ENCODE measurements around the gene ATF7.
A peak's percentile ranks its signal among the peaks of the same experiment; 100 is the strongest.

ATF7 gene

DNA sequence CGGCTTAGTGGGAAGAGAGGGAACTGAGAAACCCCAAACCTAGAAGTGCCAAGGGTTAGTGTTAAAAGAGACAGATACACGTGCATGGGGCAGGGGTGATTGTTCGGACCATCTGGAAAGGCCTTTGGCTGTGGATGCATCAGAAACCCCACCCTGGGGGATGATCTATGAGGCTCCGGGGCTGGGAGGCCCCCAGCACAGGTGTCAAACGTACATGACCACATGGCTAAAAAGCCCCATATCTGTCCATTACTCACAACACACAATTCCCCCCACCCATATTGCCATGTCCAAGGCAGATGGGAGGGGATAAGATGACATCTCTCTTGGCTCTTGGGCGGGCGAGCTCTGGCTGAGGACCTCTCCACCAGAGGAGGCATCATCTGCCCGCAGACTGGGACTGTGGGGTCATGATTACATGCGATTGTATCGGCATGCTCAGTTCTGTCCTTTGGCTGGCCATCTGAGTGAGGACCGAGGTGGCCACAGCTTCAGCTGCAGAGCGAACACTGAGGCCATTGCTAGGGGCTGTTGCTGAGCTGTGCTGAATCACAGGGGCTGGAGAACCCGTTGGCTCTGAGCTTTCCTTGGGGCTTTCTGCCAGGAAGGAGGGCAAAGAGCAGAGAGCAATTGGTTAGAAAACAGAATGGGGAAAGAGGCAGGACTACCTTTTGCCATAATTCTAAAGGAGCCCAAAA is 109.3 kb downstream of the ATF7 start:
- no peak for DNase-seq

DNA sequence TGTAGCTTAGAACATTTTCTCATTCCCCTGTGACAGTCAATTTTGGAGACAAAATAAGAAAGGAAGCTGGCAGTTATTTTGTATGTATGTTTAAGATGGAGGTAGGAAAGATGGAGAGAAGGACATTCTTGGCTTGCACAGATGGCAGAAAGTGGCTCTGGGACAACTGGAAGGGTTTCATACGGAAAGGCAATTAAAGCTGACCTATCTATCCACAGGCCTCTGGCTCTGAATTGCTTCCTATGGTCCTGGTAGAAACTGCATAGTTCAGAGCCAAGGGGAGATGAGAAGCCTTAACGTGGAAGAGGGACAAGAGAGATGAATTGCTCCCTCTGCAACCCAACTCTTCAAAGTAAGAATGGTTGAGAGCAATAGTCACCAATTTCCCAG is 110.9 kb downstream of the ATF7 start:
- DNase-seq, result no peak

DNA sequence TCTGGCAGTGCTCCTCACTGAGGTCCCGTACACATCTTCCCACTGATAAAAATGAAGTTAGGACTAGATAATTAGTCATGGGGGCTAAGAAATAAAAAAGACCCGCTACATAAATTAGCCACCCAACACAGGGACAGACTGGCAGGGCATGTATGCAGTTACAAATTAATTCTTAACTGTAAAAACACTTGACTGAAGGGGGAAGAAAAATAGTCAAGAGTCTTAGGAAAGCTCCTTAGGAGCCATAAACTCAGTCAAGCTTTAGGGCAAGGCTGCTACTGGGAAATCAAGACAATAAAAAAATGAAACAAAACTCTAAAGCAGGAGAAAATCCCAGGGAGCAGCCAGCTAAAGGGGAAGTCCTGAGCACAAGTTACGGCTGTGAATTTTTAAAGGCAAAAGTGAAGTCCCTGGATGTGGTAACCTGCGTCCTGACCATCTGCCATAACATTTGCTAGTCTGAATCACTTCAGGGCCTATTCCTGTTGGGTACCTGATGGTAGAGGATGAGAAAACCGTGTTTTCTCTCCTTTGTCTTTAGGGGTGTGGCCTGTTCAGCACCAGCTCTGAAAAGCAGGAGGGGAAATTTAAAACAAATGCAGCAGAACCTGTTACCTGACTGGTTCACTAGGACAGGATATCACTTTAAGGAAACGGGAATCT is 111.4 kb downstream of the ATF7 start:
- no peak for DNase-seq

DNA sequence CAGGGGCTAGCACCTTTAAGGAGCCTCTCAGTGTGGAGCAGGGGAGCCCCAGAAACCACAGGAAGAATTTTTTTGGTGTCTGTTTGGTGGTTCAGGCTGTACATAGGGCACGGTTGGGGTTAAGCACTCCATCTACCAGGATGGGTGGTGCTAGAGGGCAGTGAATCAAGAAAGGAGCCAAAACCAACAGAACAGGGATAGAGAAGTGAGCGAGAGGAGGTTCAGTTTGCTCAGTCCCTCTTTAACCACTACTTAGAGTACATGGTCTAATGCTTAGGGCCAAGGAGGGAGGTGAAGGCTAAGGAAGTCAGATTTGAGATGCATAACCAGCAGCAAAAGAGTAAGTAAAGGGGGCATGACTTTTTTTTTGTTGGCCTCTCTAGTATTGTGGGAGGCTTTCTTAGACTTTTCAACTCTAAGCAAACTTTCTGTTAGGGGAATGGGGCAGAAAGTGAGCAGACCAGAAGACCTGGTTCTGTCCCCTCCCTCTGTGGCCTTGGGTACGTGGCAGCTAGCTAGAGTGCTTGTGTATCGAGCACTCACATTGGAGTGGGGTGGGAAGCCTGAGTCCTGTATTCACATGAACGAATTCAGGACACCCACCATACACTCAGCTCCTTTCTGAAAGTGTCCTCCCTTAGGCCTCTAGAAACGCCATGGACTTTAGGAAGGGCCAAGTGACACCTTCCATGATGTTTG is 112.3 kb downstream of the ATF7 start:
- DNase-seq, result no peak

DNA sequence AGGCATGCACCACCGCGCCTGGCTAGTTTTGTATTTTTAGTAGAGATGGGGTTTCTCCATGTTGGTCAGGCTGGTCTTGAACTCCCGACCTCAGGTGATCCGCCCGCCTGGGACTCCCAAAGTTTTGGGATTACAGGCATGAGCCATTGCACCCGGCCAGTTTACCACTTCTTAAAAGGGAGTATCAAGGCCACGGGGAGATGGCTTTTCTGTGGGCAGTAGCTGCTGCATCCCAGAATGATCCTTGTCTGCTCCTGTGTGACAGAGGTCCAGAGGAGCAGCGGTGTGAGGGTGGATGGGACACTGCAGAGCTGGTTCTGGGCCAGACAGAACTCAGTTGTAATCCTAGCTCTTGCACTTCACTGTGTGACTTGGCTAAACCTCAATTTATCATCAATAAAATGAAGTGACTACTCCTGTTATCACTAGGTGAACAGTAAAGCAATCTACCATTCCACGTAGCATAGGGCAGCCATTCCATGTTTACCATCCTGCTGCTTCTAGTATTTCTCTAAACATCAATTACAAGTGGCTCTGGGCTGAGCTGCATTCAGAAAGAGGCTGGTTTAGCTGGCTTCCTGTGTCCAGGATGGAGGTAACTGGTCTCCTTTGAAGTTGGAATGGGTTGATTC is 115.9 kb downstream of the ATF7 start:
- DNase-seq, result no peak

DNA sequence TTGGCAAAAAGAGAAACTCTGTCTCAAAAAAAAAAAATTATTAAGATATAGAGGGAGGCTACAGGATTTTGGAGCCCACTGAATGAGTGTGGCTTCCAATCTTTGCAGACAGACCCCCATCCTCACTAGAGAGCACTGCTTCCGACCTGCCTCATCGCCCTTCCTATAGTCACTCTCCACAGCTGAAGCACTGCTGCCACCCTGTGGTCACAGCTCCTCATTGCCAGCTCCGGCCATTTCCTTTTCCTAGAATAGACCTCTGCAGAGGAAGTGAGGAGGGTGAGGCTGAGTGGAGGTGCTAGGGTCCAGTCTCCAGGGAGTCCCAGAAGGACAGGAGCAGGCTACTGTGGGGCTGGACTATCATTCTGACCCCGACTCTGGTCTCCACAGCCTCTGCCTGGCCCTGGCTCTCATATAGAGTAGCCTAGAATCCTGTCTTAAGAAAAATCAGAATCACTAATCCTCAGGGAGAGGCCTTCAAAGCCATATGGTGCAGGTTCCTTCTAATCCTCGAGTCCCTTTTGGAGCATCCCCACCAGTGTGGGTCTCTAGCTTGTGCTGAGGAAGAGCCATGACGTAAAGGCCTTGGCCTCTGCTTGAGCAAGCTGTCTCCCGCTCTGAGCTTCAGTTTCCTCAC is 117.5 kb downstream of the ATF7 start:
- peak; percentile 82 for DNase-seq

DNA sequence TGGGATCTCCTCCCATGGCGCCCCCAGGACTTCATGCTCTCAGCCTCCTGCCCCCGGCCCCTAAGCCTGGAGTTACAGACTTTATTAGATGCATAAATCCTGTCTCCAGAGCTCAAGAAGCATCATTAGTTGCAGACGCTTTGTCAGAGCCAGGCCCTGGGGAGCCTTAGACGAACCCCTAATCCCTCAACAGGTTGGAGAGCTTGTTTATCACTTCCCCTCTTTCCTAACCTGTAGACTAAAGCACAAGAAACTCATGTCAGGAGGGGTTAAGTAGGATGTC is 118.6 kb downstream of the ATF7 start:
- DNase-seq, result no peak

DNA sequence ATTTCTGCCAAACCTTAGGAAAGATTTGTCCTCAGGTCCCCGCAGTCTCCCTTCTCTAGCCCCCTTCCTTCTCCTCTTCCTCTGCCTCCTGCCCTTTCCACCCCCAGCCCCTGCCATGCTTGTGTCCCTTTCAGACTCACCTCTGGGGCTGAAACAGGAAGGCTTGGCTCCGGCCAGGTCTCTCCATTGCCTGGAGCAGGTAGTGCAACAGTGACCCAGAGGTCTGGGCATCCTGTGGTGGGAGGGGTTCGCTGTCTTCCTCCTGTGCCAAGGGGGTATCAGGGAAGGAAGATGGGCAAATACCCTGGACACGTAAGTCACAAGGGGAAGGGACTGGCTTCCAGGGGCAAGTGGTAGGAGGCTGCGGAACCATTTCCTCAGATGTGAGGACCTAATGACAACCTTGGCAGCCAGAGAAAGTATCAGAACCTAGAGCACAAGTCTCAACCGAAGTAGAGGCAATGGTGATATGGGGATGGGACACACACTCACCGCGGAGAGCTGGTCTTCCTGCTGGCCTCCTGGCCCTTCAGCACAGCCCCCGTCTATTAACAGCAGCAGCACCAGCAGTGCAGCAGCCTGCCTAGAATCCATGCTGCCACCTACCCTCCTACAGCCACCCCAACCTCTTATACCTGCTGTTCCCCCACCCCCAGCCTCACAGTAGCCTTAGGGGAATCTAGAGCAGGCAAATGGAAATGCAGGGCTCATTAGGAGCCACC is 119.1 kb downstream of the ATF7 start, which contains the start of gene NPFF:
NPFF (minus strand) TSS at position 604 of the 722 bp plus-strand sequence; CDS start at position 594, 10 bp downstream.
- no peak for DNase-seq

DNA sequence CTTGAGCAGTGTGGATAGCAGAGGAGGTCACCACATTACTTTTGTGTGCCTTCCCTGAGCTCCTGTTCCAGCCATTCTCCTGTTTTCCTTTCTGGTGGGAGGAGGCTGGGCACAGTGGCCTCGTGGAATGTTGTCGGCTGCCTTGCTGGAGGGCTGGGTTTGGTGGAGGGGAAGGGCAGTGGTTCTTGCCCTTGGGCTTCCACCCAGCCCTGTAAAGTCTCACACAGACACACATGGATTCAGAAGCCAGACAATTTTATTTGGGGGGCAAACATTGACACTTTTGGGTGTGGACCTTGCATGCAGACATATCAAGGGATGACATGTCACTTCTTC is 119.8 kb downstream of the ATF7 start:
- DNase-seq, result no peak

DNA sequence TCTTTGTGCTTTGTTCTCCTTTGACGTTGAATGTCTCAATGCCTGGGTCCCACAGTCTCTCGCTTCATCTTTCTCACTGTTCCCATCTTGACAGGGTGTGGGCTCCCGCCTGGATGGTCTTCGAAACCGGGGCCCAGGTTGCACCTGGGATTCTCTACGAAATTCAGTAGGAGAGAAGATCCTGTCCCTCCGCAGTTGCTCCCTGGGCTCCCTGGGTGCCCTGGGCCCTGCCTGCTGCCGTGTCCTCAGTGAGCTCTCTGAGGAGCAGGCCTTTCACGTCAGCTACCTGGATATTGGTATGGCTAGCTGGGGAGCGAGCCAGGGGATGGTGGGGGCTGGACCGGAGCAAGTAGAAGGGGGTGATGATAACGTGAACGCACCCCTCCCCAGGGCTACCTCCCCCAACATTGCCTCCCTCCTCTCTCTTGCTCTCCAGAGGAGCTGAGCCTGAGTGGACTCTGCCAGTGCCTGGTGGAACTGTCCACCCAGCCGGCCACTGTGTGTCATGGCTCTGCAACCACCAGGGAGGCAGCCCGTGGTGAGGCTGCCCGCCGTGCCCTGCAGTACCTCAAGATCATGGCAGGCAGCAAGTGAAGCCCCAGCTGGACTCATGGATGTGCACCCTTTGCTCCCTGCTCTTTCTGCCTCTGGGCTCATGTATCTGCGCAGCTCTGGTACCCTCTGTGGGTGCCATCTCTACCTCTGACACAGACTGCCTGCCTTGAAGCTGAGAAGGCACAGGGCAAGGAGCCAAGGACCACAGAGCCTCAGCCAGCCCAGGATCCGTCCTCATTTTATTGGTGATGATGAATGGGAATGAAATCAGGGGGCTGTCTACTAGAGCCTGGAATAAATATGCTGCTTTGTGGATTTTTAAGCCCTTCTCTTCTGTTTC is 120.4 kb downstream of the ATF7 start:
- DNase-seq, result no peak

DNA sequence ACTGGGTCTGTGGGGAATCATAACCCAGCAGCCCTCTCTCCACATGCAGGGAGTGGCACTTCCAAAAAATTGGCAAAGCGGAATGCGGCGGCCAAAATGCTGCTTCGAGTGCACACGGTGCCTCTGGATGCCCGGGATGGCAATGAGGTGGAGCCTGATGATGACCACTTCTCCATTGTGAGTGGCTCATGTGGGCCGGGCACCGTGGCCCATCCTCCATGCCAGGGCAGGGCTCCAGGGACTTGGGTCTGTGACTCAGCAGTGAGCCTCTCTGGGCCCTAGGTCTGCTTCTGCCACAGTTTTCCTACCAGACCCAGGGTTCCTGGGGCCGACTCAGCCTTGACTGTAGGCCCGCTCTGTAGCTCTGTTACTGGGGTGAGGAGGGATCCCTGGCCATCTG is 121.1 kb downstream of the ATF7 start:
- DNase-seq, result no peak

DNA sequence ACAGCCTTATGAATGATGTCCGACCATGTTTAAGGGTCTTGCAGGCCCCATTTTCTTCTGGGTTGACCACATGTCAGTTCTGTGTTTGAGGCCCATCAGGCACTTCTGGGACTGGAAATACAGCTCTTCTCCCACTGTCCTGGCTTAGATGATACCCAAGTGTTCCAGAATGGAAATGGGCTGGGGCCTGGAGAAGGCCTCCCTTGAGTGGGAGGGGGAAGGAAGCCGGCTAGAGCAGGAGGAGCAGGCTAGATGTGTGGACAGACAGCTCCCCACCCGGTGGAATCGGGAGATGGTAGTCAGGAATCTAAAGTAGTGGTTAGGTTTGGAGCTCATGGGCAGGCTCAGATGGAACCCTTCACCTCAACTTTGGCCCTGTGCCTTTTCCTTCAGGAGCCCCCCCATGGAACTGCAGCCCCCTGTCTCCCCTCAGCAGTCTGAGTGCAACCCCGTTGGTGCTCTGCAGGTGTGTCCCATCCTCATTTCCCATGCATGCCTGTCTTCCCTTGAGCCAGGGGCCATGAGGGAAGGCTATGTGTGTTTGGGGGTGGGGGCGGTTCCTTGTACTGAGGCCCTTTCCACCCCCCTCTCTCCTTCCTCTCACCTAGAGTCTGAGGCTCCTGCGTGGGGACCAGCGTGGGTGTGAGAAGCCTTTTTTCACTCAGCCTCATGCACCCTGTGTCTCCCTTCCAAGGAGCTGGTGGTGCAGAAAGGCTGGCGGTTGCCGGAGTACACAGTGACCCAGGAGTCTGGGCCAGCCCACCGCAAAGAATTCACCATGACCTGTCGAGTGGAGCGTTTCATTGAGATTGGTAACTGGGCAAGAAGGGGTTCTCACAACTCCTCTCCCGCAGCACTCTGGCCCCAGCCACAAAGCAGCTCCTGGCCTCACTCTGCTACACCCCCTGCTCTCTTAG is 121.9 kb downstream of the ATF7 start:
- no peak for DNase-seq

DNA sequence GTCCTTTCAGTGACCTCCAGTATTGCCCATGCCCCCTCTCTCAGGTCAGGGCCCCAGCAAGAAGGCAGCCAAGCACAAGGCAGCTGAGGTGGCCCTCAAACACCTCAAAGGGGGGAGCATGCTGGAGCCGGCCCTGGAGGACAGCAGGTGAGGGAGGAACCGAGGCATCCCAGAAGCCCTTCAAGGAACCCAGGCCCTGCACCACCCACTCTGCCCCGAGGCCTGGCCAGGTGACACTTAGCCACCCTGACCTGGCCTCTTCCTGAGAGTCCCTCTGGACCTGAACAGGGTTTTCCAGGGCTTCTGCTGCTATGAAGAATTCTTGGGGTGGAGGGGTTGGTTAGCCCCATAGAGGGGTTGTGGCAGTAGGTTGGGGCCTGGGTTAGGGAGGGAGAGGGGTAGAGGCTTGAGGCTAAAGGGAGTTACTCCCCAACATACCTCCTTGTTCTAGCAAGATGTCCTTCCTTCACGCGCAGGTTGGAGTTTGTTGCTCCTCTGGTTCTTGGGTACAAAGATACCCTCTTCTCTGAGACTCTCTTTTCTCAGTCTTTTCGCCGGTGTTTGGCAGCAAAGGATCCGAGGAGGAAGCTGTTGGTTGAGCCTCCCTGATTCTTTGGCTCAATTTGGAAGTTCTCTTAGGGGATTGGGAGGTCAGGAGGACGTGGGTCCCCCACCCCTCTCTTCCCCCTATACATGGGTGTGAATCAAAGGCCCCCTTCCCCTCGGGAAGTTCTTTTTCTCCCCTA is 123.0 kb downstream of the ATF7 start:
- no peak for DNase-seq

DNA sequence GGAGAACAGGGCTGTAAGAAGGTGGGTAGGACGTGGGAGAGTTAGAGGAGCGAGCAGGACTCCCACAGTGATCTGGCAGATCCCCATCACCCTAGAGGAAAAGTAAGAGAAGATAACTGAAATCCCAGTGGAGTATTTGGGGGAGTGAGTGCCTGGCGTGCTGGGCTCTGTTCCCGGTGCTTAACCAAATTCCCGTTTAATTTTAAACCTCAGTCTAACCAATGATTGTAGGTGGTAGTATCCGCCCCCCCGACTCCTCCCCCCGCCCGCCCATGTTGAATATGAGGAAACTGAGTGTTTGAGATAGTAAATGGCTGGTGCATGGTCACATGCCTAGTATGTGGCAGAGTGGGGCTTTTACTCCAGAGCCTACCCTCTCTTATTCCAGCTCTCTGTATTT is 123.9 kb downstream of the ATF7 start:
- DNase-seq, result no peak

DNA sequence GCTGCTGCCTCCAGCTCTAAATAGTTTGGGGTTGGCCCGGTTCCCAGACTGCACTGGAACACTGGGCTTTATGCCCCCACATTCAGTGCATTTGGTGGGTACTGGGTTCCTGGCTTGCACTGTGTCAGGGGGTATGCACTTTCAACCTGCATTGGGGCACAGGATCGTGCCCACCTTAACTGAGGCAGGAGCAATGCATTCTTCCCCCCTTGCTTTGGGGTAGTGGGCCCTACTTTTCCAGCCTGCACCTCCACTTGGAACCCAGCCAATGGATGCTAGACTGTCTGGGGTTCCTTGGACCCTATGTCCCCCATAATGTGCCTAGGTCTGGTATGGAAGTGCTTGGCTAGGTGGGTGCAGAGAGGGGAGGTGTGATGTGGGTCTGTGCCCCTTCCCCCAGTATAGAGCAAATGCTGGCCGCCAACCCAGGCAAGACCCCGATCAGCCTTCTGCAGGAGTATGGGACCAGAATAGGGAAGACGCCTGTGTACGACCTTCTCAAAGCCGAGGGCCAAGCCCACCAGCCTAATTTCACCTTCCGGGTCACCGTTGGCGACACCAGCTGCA is 124.5 kb downstream of the ATF7 start:
- DNase-seq, result no peak

DNA sequence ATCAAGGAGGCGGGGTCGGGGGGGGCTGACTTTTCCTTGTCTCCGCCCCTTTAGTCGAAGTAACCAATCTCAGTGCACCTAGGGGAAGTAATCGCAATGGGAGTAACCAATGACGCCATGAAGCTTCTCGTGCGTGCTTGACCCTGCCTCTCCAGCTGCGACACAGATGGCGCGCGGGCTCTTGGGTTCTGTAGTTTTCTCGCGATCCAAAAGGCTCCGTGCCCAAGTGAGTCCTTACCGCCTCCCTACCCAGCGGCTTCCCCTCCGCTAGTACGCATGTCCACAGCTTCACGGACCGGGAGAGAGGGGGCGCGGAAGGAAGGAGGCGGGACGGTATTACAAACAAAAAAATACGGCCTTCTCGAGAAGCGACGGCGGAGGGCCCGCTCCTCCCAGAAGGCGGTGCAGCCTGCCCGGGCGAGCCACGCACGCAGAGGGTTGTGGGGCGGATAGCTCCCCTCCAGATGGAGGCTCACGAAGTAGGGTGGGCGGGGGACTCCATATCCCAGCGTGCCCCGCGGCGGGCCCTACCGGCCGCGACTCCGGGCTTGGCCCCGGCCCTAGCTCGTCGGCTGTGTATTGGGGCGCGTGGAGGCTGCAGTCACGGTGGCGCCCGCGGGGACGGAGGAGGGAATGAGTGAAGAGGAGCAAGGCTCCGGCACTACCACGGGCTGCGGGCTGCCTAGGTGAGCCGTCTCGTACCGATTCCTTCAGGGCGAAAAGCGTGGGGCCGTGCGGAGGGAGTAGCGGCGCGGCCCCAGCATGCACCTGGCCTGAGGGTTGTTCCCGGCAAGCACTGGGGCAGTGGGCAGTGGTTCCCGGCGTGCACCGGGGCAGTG is 125.2 kb downstream of the ATF7 start, which contains the start of gene TARBP2:
TARBP2 (plus strand) TSS at position 508 of the 839 bp plus-strand sequence; CDS start at position 634, 126 bp downstream.
- DNase-seq, result peak; percentile 99

DNA sequence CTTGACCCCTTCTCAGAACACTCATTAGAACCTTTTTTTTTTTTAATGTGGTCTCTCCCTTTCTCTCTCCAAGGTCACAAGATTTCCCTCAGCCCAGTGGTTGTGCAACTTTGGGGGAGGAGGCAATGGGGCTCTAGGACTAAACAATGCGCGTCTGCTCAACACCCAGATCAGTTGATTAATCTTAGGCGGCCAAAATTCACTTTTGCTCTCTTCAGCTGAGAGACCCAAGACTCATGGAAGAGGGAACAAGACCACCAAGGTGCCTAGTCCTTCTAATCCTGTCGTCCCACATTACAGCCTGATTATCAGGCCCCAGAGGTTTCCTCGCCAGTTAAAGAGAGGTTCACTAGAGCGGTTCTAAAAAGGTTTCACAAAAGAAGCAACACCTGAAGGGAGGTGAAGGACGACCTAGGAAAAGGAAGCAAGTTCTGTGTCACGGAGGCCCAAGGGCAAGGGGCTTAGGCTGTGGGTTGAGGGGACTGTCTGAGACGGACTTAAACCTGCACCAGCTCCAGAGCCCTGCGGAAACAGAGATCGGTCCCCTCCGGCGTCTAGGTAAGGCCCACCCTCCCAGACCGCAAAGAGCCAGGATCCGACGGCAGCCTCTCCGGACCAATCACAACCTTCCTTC is 125.9 kb downstream of the ATF7 start:
- DNase-seq, result peak; percentile 63
